Fibroblast of gingiva (primary cell): ENCODE data around the gene DCAF11.

Experiments
- DNase-seq: peaks from one replicate; pipeline ENCODE4 v3.0.0-alpha.2; 2011; ENCODE audit warnings: low read depth

The DCAF11 gene

GRCh38 chr14:24139272-24139934, 24.8 kb downstream of the DCAF11 start:
- no peak for DNase-seq

GRCh38 chr14:24141097-24141880, 26.7 kb downstream of the DCAF11 start, which contains the start of gene EMC9:
EMC9 (minus strand) TSS chr14:24141591; CDS start chr14:24141304, 287 bp downstream.
- peak; percentile 98 for DNase-seq

GRCh38 chr14:24143511-24143910, 28.9 kb downstream of the DCAF11 start:
- DNase-seq, result peak; percentile 44

GRCh38 chr14:24144451-24144850, 29.9 kb downstream of the DCAF11 start:
- no peak for DNase-seq

GRCh38 chr14:24145219-24145618, 30.6 kb downstream of the DCAF11 start:
- DNase-seq, result no peak

GRCh38 chr14:24145690-24146452, 31.3 kb downstream of the DCAF11 start:
- no peak for DNase-seq

- peak; percentile 96 for DNase-seq
Observed at GRCh38 chr14:24146453-24146977, 31.9 kb downstream of the DCAF11 start, which contains the start of gene PSME2. PSME2 (minus strand) TSS chr14:24146610; CDS start chr14:24146581, 29 bp downstream.

- DNase-seq, result peak; percentile 99
Observed at GRCh38 chr14:24146978-24147760, 32.6 kb downstream of the DCAF11 start, which contains the start of gene RNF31. RNF31 (plus strand) TSS chr14:24147498; CDS start chr14:24147699, 201 bp downstream.

GRCh38 chr14:24147761-24148428, 33.3 kb downstream of the DCAF11 start:
- no peak for DNase-seq

- no peak for DNase-seq
Observed at GRCh38 chr14:24149302-24149969, 34.9 kb downstream of the DCAF11 start.

GRCh38 chr14:24150061-24150460, 35.5 kb downstream of the DCAF11 start:
- no peak for DNase-seq

GRCh38 chr14:24150567-24150966, 36.0 kb downstream of the DCAF11 start:
- no peak for DNase-seq

- no peak for DNase-seq
Observed at GRCh38 chr14:24150993-24151392, 36.4 kb downstream of the DCAF11 start.

GRCh38 chr14:24151404-24152080, 37.0 kb downstream of the DCAF11 start:
- DNase-seq, result no peak

GRCh38 chr14:24155100-24155499, 40.5 kb downstream of the DCAF11 start:
- DNase-seq, result no peak

- no peak for DNase-seq
Observed at GRCh38 chr14:24156840-24157239, 42.3 kb downstream of the DCAF11 start.

- no peak for DNase-seq
Observed at GRCh38 chr14:24157331-24157730, 42.8 kb downstream of the DCAF11 start.

GRCh38 chr14:24159777-24160498, 45.4 kb downstream of the DCAF11 start:
- DNase-seq, result no peak

- no peak for DNase-seq
Observed at GRCh38 chr14:24160499-24160849, 45.9 kb downstream of the DCAF11 start.
